Panc1 (cell line): ENCODE results near the gene CSMD2. TPM values are rescaled to one million over a fixed set of nuclear protein-coding genes. Genes with fewer than 3 reads are reported as not detected.

Experiments
- ATAC-seq: fragments of 200-7000 bp; cut with Tn5 transposase; 2 replicates; pipeline ENCODE4 v1.9.1; 2020; ENCODE audit warnings: mild to moderate bottlenecking, moderate library complexity
- BruUV-seq: library from RNA; stranded (reverse); fragments of 400-500 nt; replicated peaks from 2 replicates; lab custom pipeline; 2021; lab: Mats Ljungman, UMichigan
- CTCF ChIA-PET: fragments of 300-600 bp; sonication (Branson Sonifier 250); formaldehyde crosslinking; loops from one replicate; lab custom pipeline; 2022; ENCODE audit warnings: antibody characterized with exemption; lab: Charles Lee
- POLR2A ChIA-PET: fragments of 300-600 bp; sonication (Branson Sonifier 250); formaldehyde crosslinking; loops from one replicate; lab custom pipeline; 2022; ENCODE audit warnings: antibody characterized with exemption; lab: Charles Lee
- DNase-seq: peaks from one replicate; pipeline ENCODE4 v3.0.0-alpha.2; 2010; ENCODE audit warnings: low read depth, low spot score
- H3K27ac ChIP-seq: 2 replicates; pipeline ENCODE4 v1.5.1; 2011; ENCODE audit warnings: mild to moderate bottlenecking, low read length, inconsistent platforms
- H3K27me3 ChIP-seq: fragments of 200-500 bp; sonication (Bioruptor generic); 2 replicates; pipeline ENCODE4 v1.6.0; 2014; ENCODE audit warnings: low read length, inconsistent platforms; ENCODE audit not compliant: control insufficient read depth, insufficient read depth
- H3K36me3 ChIP-seq: fragments of 200-500 bp; sonication (Bioruptor generic); 2 replicates; pipeline ENCODE4 v1.5.1; 2014; ENCODE audit warnings: inconsistent platforms, mild to moderate bottlenecking, low read length, moderate library complexity; ENCODE audit not compliant: control insufficient read depth, insufficient read depth
- H3K4me1 ChIP-seq: 2 replicates; pipeline ENCODE4 v1.5.1; 2011; ENCODE audit warnings: inconsistent platforms, mild to moderate bottlenecking, low read length, moderate library complexity; ENCODE audit not compliant: control insufficient read depth, insufficient read depth
- H3K4me3 ChIP-seq, 2 experiments: 2 replicates each; pipeline ENCODE4 v1.5.1; 2011 to 2012; ENCODE audit warnings: low read depth in 2 of 2, low read length in 2 of 2, mild to moderate bottlenecking in 2 of 2, inconsistent platforms in 1 of 2, moderate library complexity in 1 of 2
- H3K9me3 ChIP-seq: fragments of 200-500 bp; sonication (Bioruptor generic); 2 replicates; pipeline ENCODE4 v1.5.1; 2014; ENCODE audit warnings: low read depth, mild to moderate bottlenecking, inconsistent platforms, low read length, moderate library complexity; ENCODE audit not compliant: control insufficient read depth, insufficient read depth
- CTCF ChIP-seq: fragments of 450-650 bp; IDR thresholded peaks from 2 replicates; pipeline ENCODE4 v1.5.1; 2017; ENCODE audit warnings: mild to moderate bottlenecking
- POLR2AphosphoS5 ChIP-seq: IDR thresholded peaks from 2 replicates; pipeline ENCODE4 v1.6.1; 2012; ENCODE audit warnings: mild to moderate bottlenecking, low read depth, low read length, moderate library complexity
- REST ChIP-seq, 2 experiments: IDR thresholded peaks; 2 replicates each; pipeline ENCODE4 v1.6.1; 2011 to 2012; ENCODE audit warnings: low read depth in 2 of 2, control low read depth in 1 of 2, low read length in 1 of 2, mild to moderate bottlenecking in 1 of 2, moderate library complexity in 1 of 2; ENCODE audit not compliant: insufficient read depth in 1 of 2
- SIN3A ChIP-seq: IDR thresholded peaks from 2 replicates; pipeline ENCODE4 v1.6.1; 2012; ENCODE audit warnings: low read depth, mild to moderate bottlenecking, low read length, moderate library complexity, borderline replicate concordance; ENCODE audit not compliant: insufficient read depth
- TCF7L2 ChIP-seq: IDR thresholded peaks from 2 replicates; pipeline ENCODE4 v1.6.1; 2011; ENCODE audit warnings: mild to moderate bottlenecking, low read depth, low read length, inconsistent platforms
- in situ Hi-C: cut with HindIII; loops from 2 replicates; pipeline ENCODE4 v1.10.0; 2016; ENCODE audit warnings: low sequenced_read_pairs, low pct_unique_long_range_greater_than_20kb
- intact Hi-C: fragments of 100-400 bp; cut with micrococcal nuclease; formaldehyde crosslinking; loops from one replicate; pipeline ENCODE4 v1.10.0; 2022; ENCODE audit not compliant: unreplicated experiment
- total RNA-seq: library from RNA; stranded (reverse); gene quantifications from one replicate; pipeline ENCODE4 v1.2.1, GENCODE V29; 2021; ENCODE audit not compliant: unreplicated experiment

Gene CSMD2
- total RNA-seq, 1 experiment from 2014 or later, result not detected

GRCh38 chr1:33823401-33823800 is 341.6 kb downstream of the CSMD2 start:
- Histone ChIP-seq H3K4me1 (no peaks in the 10 kb centered on the region), H3K9me3 (no peaks in the 10 kb centered on the region), H3K27ac (no peak overlapping the region), H3K36me3 (no peaks in the 10 kb centered on the region), H3K27me3 (peaks cover 2% of the 10 kb centered on the region; the same call in 1 of the 2 replicates), H3K4me3 (no peak overlapping the region)
- in situ Hi-C loops, result no loop called here
- ATAC-seq, result no peak
- no peak for DNase-seq
- intact Hi-C loops, result no loop called here
- TF ChIP-seq CTCF (no peak), SIN3A (no peak), TCF7L2 (no peak), REST (IDR thresholded peaks at IDR 0.05; ENCODE audit: insufficient read depth in 1 of 2, low read depth in 2 of 2, low read length in 1 of 2) (no peak), POLR2AphosphoS5 (no peak)
- BruUV-seq, result no TSS peak
- ChIA-PET POLR2A (no interaction called here), CTCF (no interaction called here)

GRCh38 chr1:33822396-33822795 is 342.6 kb downstream of the CSMD2 start:
- intact Hi-C loops (no loop called here), in situ Hi-C loops (no loop called here)
- TF ChIP-seq SIN3A (no peak), TCF7L2 (no peak), CTCF (no peak), POLR2AphosphoS5 (no peak), REST (IDR thresholded peaks at IDR 0.05; ENCODE audit: insufficient read depth in 1 of 2, low read depth in 2 of 2, low read length in 1 of 2) (no peak)
- H3K27ac ChIP-seq, result no peak overlapping the region
- DNase-seq (no peak), ATAC-seq (no peak)
- peaks cover 2% of the 10 kb centered on the region; the same call in 1 of the 2 replicates for H3K27me3 ChIP-seq
- H3K4me1 ChIP-seq, result no peaks in the 10 kb centered on the region
- BruUV-seq, result no TSS peak
- H3K36me3 ChIP-seq, result no peaks in the 10 kb centered on the region
- POLR2A ChIA-PET, result no interaction called here
- CTCF ChIA-PET, result no interaction called here
- no peaks in the 10 kb centered on the region for H3K9me3 ChIP-seq
- no peak overlapping the region for H3K4me3 ChIP-seq
